Tibial artery (tissue), 4 donors: ENCODE measurements around the gene ADAMTS14.

Experiments used
- DNase-seq, 2 donors: peaks; one replicate each; pipeline ENCODE4 v3.0.0-alpha.2; 2019
- H3K27ac ChIP-seq, 2 donors: fragments of 200-600 bp; sonication (generic) in 1 of 2; 1 replicate in 1 of 2; 2 replicates in 1 of 2; pipeline ENCODE4 v1.5.1; 2018 to 2019; ENCODE audit warnings: mild to moderate bottlenecking in 1 of 2
- H3K27me3 ChIP-seq, 2 donors: fragments of 200-600 bp; sonication (generic) in 1 of 2; one replicate each; pipeline versions ENCODE4 v1.5.1 to v1.6.0; 2016 to 2019
- H3K36me3 ChIP-seq, 3 donors: fragments of 200-600 bp; sonication (generic) in 2 of 3; one replicate each; pipeline ENCODE4 v1.5.1; 2016 to 2019; ENCODE audit warnings: mild to moderate bottlenecking in 2 of 3
- H3K4me1 ChIP-seq, 4 donors: fragments of 200-600 bp; sonication (generic) in 2 of 4; 1 replicate in 3 of 4; 2 replicates in 1 of 4; pipeline ENCODE4 v1.5.1; 2016 to 2019
- H3K4me3 ChIP-seq, 2 donors: fragments of 200-600 bp; sonication (generic) in 1 of 2; 1 replicate in 1 of 2; 2 replicates in 1 of 2; pipeline ENCODE4 v1.5.1; 2018 to 2019; ENCODE audit warnings: mild to moderate bottlenecking in 2 of 2
- H3K9me3 ChIP-seq, 3 donors: fragments of 200-600 bp; sonication (generic) in 1 of 3; one replicate each; pipeline ENCODE4 v1.5.1; 2016 to 2019
- CTCF ChIP-seq, 2 experiments: fragments of 200-600 bp in 1 of 2; fragments of 450-650 bp in 1 of 2; IDR thresholded peaks; one replicate each; pipeline ENCODE4 v1.5.1; 2017 to 2019; ENCODE audit warnings: antibody characterized with exemption in 2 of 2, mild to moderate bottlenecking in 1 of 2, moderate library complexity in 1 of 2
- intact Hi-C: fragments of 100-400 bp; cut with DNase I; formaldehyde crosslinking; loops from one replicate; pipeline ENCODE4 v1.15.0; 2023; ENCODE audit warnings: low total_unique reads

Gene ADAMTS14

GRCh38 chr10:70694418-70695141, 22.3 kb downstream of the ADAMTS14 start:
- intact Hi-C loops = no loop called here
- peaks cover 0 to 3% (median 0%) of the 10 kb centered on the region in 4 donors for H3K4me1 ChIP-seq
- H3K9me3 ChIP-seq = no peaks in the 10 kb centered on the region
- H3K27ac ChIP-seq = no peak overlapping the region
- no peak for DNase-seq
- H3K36me3 ChIP-seq = no peaks in the 10 kb centered on the region
- no peak for TF ChIP-seq CTCF (IDR thresholded peaks at IDR 0.05)
- no peak overlapping the region for H3K4me3 ChIP-seq
- no peaks in the 10 kb centered on the region for H3K27me3 ChIP-seq

- H3K27me3 ChIP-seq = no peaks in the 10 kb centered on the region
- no peak for TF ChIP-seq CTCF (IDR thresholded peaks at IDR 0.05)
- no peak overlapping the region for H3K27ac ChIP-seq
- H3K36me3 ChIP-seq = no peaks in the 10 kb centered on the region
- intact Hi-C loops = no loop called here
- peaks cover 0 to 3% (median 0%) of the 10 kb centered on the region in 4 donors for H3K4me1 ChIP-seq
- no peak overlapping the region for H3K4me3 ChIP-seq
- no peak for DNase-seq
- no peaks in the 10 kb centered on the region for H3K9me3 ChIP-seq
Measured at GRCh38 chr10:70695241-70696030, 23.1 kb downstream of the ADAMTS14 start.

GRCh38 chr10:70698211-70698610, 25.9 kb downstream of the ADAMTS14 start:
- Histone ChIP-seq H3K4me1 (peaks cover 0 to 3% (median 0%) of the 10 kb centered on the region in 4 donors), H3K9me3 (no peaks in the 10 kb centered on the region), H3K4me3 (no peak overlapping the region), H3K36me3 (no peaks in the 10 kb centered on the region), H3K27me3 (no peaks in the 10 kb centered on the region), H3K27ac (no peak overlapping the region)
- intact Hi-C loops = no loop called here
- TF ChIP-seq CTCF (IDR thresholded peaks at IDR 0.05) = no peak
- DNase-seq = no peak

GRCh38 chr10:70699063-70699658, 26.9 kb downstream of the ADAMTS14 start:
- H3K9me3 ChIP-seq = no peaks in the 10 kb centered on the region
- H3K4me3 ChIP-seq = no peak overlapping the region
- H3K27ac ChIP-seq = no peak overlapping the region
- DNase-seq = no peak
- intact Hi-C loops = no loop called here
- no peaks in the 10 kb centered on the region for H3K4me1 ChIP-seq
- no peaks in the 10 kb centered on the region for H3K27me3 ChIP-seq
- TF ChIP-seq CTCF (IDR thresholded peaks at IDR 0.05) = no peak
- no peaks in the 10 kb centered on the region for H3K36me3 ChIP-seq

- Histone ChIP-seq H3K4me1 (no peaks in the 10 kb centered on the region), H3K36me3 (no peaks in the 10 kb centered on the region), H3K4me3 (no peak overlapping the region), H3K27me3 (no peaks in the 10 kb centered on the region), H3K27ac (no peak overlapping the region), H3K9me3 (no peaks in the 10 kb centered on the region)
- no peak for TF ChIP-seq CTCF (IDR thresholded peaks at IDR 0.05)
- DNase-seq = no peak
- intact Hi-C loops = no loop called here
Measured at GRCh38 chr10:70699659-70700174, 27.4 kb downstream of the ADAMTS14 start.
